GM19023 (cell line): ENCODE data around the gene PRODH2.

Experiments
- ATAC-seq: cut with Tn5 transposase; IDR thresholded peaks from one replicate; pipeline ENCODE4 v1.9.1; 2021; ENCODE audit warnings: mild to moderate bottlenecking, moderate library complexity; ENCODE audit not compliant: unreplicated experiment

Gene PRODH2

GRCh38 chr19:35764432-35765315 lies 48.0 kb downstream of the PRODH2 start:
- ATAC-seq = no peak

GRCh38 chr19:35760711-35761349 lies 51.8 kb downstream of the PRODH2 start:
- no peak for ATAC-seq

- no peak for ATAC-seq
These were observed 52.9 kb downstream of the PRODH2 start for GRCh38 chr19:35759697-35760096.

GRCh38 chr19:35757749-35758608 lies 54.7 kb downstream of the PRODH2 start, which contains the start of gene PROSER3:
Gene PROSER3 (plus strand): TSS chr19:35758176. CDS start chr19:35758216, 40 bp downstream.
- peak; percentile 96 for ATAC-seq

- no peak for ATAC-seq
These were observed 55.4 kb downstream of the PRODH2 start for GRCh38 chr19:35757231-35757748.

GRCh38 chr19:35756377-35757230 lies 56.0 kb downstream of the PRODH2 start, which contains the start of gene HSPB6:
Gene HSPB6 (minus strand): TSS chr19:35757029. CDS start chr19:35757008, 21 bp downstream.
- no peak for ATAC-seq

GRCh38 chr19:35755550-35756376 lies 56.9 kb downstream of the PRODH2 start:
- no peak for ATAC-seq

- ATAC-seq = no peak
These were observed 57.5 kb downstream of the PRODH2 start for GRCh38 chr19:35755131-35755549.

- ATAC-seq = no peak
These were observed 58.1 kb downstream of the PRODH2 start for GRCh38 chr19:35754370-35755130.

GRCh38 chr19:35753634-35754369 lies 58.8 kb downstream of the PRODH2 start:
- ATAC-seq = no peak

- no peak for ATAC-seq
These were observed 59.8 kb downstream of the PRODH2 start for GRCh38 chr19:35752746-35753350.

GRCh38 chr19:35751839-35752745 lies 60.6 kb downstream of the PRODH2 start:
- no peak for ATAC-seq

- no peak for ATAC-seq
These were observed 62.5 kb downstream of the PRODH2 start for GRCh38 chr19:35750167-35750566.
